HepG2 (cell line): ENCODE measurements around the gene PYCARD. TPM values are rescaled to one million over a fixed set of nuclear protein-coding genes. Genes with fewer than 3 reads are reported as not detected.

Source experiments
- CSRNP1 ChIP-seq: sonication (generic); formaldehyde crosslinking; IDR thresholded peaks from 2 replicates; pipeline ENCODE4 v1.8.1; 2023; ENCODE audit warnings: mild to moderate bottlenecking, missing genetic modification reagents
- DMAP1 ChIP-seq: IDR thresholded peaks from 2 replicates; pipeline ENCODE4 v1.6.1; 2016
- HOXA3 ChIP-seq: sonication (generic); formaldehyde crosslinking; IDR thresholded peaks from 2 replicates; pipeline ENCODE4 v1.5.0; 2020; ENCODE audit warnings: missing genetic modification reagents
- LBX2 ChIP-seq: sonication (generic); formaldehyde crosslinking; IDR thresholded peaks from 2 replicates; pipeline ENCODE4 v1.5.0; 2020; ENCODE audit warnings: missing genetic modification reagents, mild to moderate bottlenecking, borderline replicate concordance
- NR2C2 ChIP-seq: sonication (generic); formaldehyde crosslinking; IDR thresholded peaks from 2 replicates; pipeline ENCODE4 v1.4.0; 2020; ENCODE audit warnings: missing genetic modification reagents, mild to moderate bottlenecking, moderate library complexity, borderline replicate concordance
- NRL ChIP-seq: sonication (generic); formaldehyde crosslinking; IDR thresholded peaks from 2 replicates; pipeline ENCODE4 v1.5.0; 2020; ENCODE audit warnings: missing genetic modification reagents, mild to moderate bottlenecking, moderate library complexity, borderline replicate concordance
- PHF8 ChIP-seq: sonication (generic); formaldehyde crosslinking; IDR thresholded peaks from 2 replicates; pipeline ENCODE4 v1.5.0; 2020; ENCODE audit warnings: missing genetic modification reagents
- PLRG1 ChIP-seq: fragments of 450-650 bp; conservative IDR thresholded peaks from 2 replicates; pipeline ENCODE4 v1.6.1; 2016
- PPARG ChIP-seq: conservative IDR thresholded peaks from 2 replicates; pipeline ENCODE4 v1.6.1; 2016; ENCODE audit warnings: missing biosample characterization, missing genetic modification reagents
- RBFOX2 ChIP-seq: fragments of 200-400 bp; formaldehyde crosslinking; IDR thresholded peaks from 2 replicates; pipeline ENCODE4 v1.6.1; 2017; ENCODE audit warnings: low read depth, mild to moderate bottlenecking, low read length
- RNF2 ChIP-seq: fragments of 450-650 bp; conservative IDR thresholded peaks from 2 replicates; pipeline ENCODE4 v1.6.1; 2016; ENCODE audit warnings: low read depth
- SP4 ChIP-seq: sonication (generic); formaldehyde crosslinking; IDR thresholded peaks from 2 replicates; pipeline ENCODE4 v1.8.1; 2023; ENCODE audit warnings: mild to moderate bottlenecking, missing genetic modification reagents
- TFDP1 ChIP-seq: IDR thresholded peaks from 2 replicates; pipeline ENCODE4 v1.6.1; 2016; ENCODE audit warnings: missing compliant biosample characterization, missing genetic modification reagents, borderline replicate concordance
- THAP7 ChIP-seq: sonication (generic); formaldehyde crosslinking; IDR thresholded peaks from 2 replicates; pipeline ENCODE4 v1.8.1; 2023; ENCODE audit warnings: mild to moderate bottlenecking, missing genetic modification reagents
- TMF1 ChIP-seq: sonication (generic); formaldehyde crosslinking; IDR thresholded peaks from 2 replicates; pipeline ENCODE4 v1.8.1; 2022; ENCODE audit warnings: low read depth, missing genetic modification reagents
- ZNF263 ChIP-seq: sonication (generic); formaldehyde crosslinking; IDR thresholded peaks from 2 replicates; pipeline ENCODE4 v1.4.0; 2020; ENCODE audit warnings: missing genetic modification reagents
- ZNF350 ChIP-seq: sonication (generic); formaldehyde crosslinking; IDR thresholded peaks from 2 replicates; pipeline ENCODE4 v1.4.0; 2020; ENCODE audit warnings: mild to moderate bottlenecking, low read depth, missing genetic modification reagents, borderline replicate concordance
- ZNF619 ChIP-seq: sonication (generic); formaldehyde crosslinking; IDR thresholded peaks from 2 replicates; pipeline ENCODE4 v1.4.0; 2020; ENCODE audit warnings: mild to moderate bottlenecking, missing genetic modification reagents
- ZNF883 ChIP-seq: sonication (generic); formaldehyde crosslinking; IDR thresholded peaks from 2 replicates; pipeline ENCODE4 v1.5.1; 2020; ENCODE audit warnings: mild to moderate bottlenecking, missing genetic modification reagents; ENCODE audit errors: not compliant biosample characterization
- polyA plus RNA-seq, 8 experiments: library from polyadenylated mRNA; depleted of rRNA in 3 of 8; stranded (reverse) in 7 of 8; unstranded in 1 of 8; fragments of >200 nt; fragmentation: Illumina TruSeq in 4 of 8; extraction: Trizol in 4 of 8; gene quantifications; 2 replicates each; pipeline versions ENCODE4 v1.2.1 to v1.2.3, GENCODE V29; 2011 to 2016; ENCODE audit warnings: low read depth in 4 of 8, missing spikeins in 1 of 8, mixed read lengths in 1 of 8; ENCODE audit not compliant: insufficient read depth in 1 of 8
- total RNA-seq, 5 experiments: library from RNA; depleted of rRNA; stranded (reverse); fragments of >200 nt; fragmentation: Illumina TruSeq; extraction: Trizol; gene quantifications; 2 replicates each; pipeline ENCODE4 v1.2.3, GENCODE V29; 2016; ENCODE audit warnings: low read depth in 1 of 5

PYCARD gene
- total and polyA plus RNA-seq, 2 of the 13 experiments (the other 11 are each of a cell fraction or from before 2014, with no cell fraction given): 4.8 to 9.2 TPM

- TF ChIP-seq NRL (CRISPR knock-in tag) (no peak; the same call in 1 of the 2 replicates), PPARG (CRISPR knock-in tag) (no peak), ZNF883 (peak; percentile 53), TFDP1 (CRISPR knock-in tag) (no peak; the same call in 1 of the 2 replicates), CSRNP1 (CRISPR knock-in tag) (peak; percentile 60; the same call in 1 of the 2 replicates), RNF2 (no peak), PLRG1 (no peak), PHF8 (CRISPR knock-in tag) (peak; percentile 66), ZNF619 (CRISPR knock-in tag) (no peak), LBX2 (CRISPR knock-in tag) (peak; percentile 38; the same call in 1 of the 2 replicates), RBFOX2 (peak; percentile 31; the same call in 1 of the 2 replicates), NR2C2 (CRISPR knock-in tag) (no peak), DMAP1 (CRISPR knock-in tag) (0 out of 2 replicates have a peak, but pooled peaks have one; percentile 4), ZNF350 (CRISPR knock-in tag) (no peak), TMF1 (CRISPR knock-in tag) (0 out of 2 replicates have a peak, but pooled peaks have one; percentile 61), SP4 (CRISPR knock-in tag) (peak; percentile 57; the same call in 1 of the 2 replicates), HOXA3 (CRISPR knock-in tag) (peak; percentile 6; the same call in 1 of the 2 replicates), ZNF263 (CRISPR knock-in tag) (no peak), THAP7 (CRISPR knock-in tag) (peak; percentile 90)
Observed at GRCh38 chr16:31201582-31202413, 762 bp downstream of the PYCARD start (continued).
